Progenitor cell of endocrine pancreas (in vitro differentiated cells): Measurements from ENCODE around the gene TAAR6. TPM values are rescaled to one million over a fixed set of nuclear protein-coding genes. Genes with fewer than 3 reads are reported as not detected.
"Not testable (repeated sequence)": the region's sequence is repeated elsewhere in the genome, so short reads cannot be mapped to it uniquely, and the experiment has no call there.

Source experiments
- DNase-seq: peaks from one replicate; pipeline ENCODE4 v3.0.0; 2021; ENCODE audit warnings: low spot score; ENCODE audit not compliant: unreplicated experiment
- H3K27ac Mint-ChIP-seq: 2 replicates; pipeline ENCODE4 v1.8.0; 2021; ENCODE audit warnings: mild to moderate bottlenecking, moderate library complexity, mixed read lengths
- H3K27me3 Mint-ChIP-seq: 2 replicates; pipeline ENCODE4 v1.8.0; 2021; ENCODE audit warnings: mixed read lengths
- H3K36me3 Mint-ChIP-seq: 2 replicates; pipeline ENCODE4 v1.8.0; 2022; ENCODE audit warnings: mixed read lengths; ENCODE audit not compliant: insufficient read depth
- H3K4me1 Mint-ChIP-seq: 2 replicates; pipeline ENCODE4 v1.8.0; 2021; ENCODE audit warnings: low read depth, mixed read lengths
- H3K4me3 Mint-ChIP-seq: 2 replicates; pipeline ENCODE4 v1.8.0; 2021; ENCODE audit warnings: low read depth, mild to moderate bottlenecking, moderate library complexity, mixed read lengths
- H3K9me3 Mint-ChIP-seq: 2 replicates; pipeline ENCODE4 v1.8.0; 2021; ENCODE audit warnings: low read depth, mixed read lengths
- CTCF ChIP-seq: fragments of 200-600 bp; sonication (generic); IDR thresholded peaks from one replicate; pipeline ENCODE4 v1.5.0; 2021; ENCODE audit warnings: antibody characterized with exemption, mild to moderate bottlenecking; ENCODE audit not compliant: unreplicated experiment
- total RNA-seq: library from RNA; stranded (reverse); gene quantifications from 2 replicates; pipeline ENCODE4 v1.2.1, GENCODE V29; 2021

Gene TAAR6
- total RNA-seq, 1 donor from 2014 or later, result not detected

GRCh38 chr6:132589454-132589853 lies 19.3 kb downstream of the TAAR6 start, which contains the start of gene TAAR5:
Gene TAAR5, minus strand, starts transcription at chr6:132589741. Its CDS starts 55 bp downstream, at chr6:132589686.
- Mint-ChIP-seq H3K36me3 (no peaks in the 10 kb centered on the region), H3K4me3 (no peak within 1 kb of the TSS), H3K9me3 (no peaks in the 10 kb centered on the region), H3K27me3 (peaks cover 43% of the 10 kb centered on the region), H3K27ac (no peak within 1 kb of the TSS), H3K4me1 (no peaks in the 10 kb centered on the region)
- TF ChIP-seq CTCF, result no peak
- no peak for DNase-seq

- H3K9me3 Mint-ChIP-seq, result no peaks in the 10 kb centered on the region
- no peaks in the 10 kb centered on the region for H3K4me1 Mint-ChIP-seq
- H3K4me3 Mint-ChIP-seq, result no peak overlapping the region
- TF ChIP-seq CTCF, result no peak
- H3K27me3 Mint-ChIP-seq, result peaks cover 42% of the 10 kb centered on the region
- DNase-seq, result no peak
- no peaks in the 10 kb centered on the region for H3K36me3 Mint-ChIP-seq
- no peak overlapping the region for H3K27ac Mint-ChIP-seq
Observed at GRCh38 chr6:132590362-132590761, 20.2 kb downstream of the TAAR6 start.

GRCh38 chr6:132592855-132593254 lies 22.7 kb downstream of the TAAR6 start:
- Mint-ChIP-seq H3K27ac (no peak overlapping the region), H3K27me3 (peaks cover 36% of the 10 kb centered on the region), H3K4me1 (no peaks in the 10 kb centered on the region), H3K36me3 (no peaks in the 10 kb centered on the region), H3K9me3 (no peaks in the 10 kb centered on the region), H3K4me3 (no peak overlapping the region)
- no peak for DNase-seq
- TF ChIP-seq CTCF, result no peak

- Mint-ChIP-seq H3K4me3 (no peak overlapping the region), H3K4me1 (peaks cover 2% of the 10 kb centered on the region), H3K27ac (no peak overlapping the region), H3K9me3 (no peaks in the 10 kb centered on the region), H3K36me3 (no peaks in the 10 kb centered on the region), H3K27me3 (peaks cover 17% of the 10 kb centered on the region)
- TF ChIP-seq CTCF, result no peak
- DNase-seq, result no peak
Observed at GRCh38 chr6:132596201-132596600, 26.1 kb downstream of the TAAR6 start.

- Mint-ChIP-seq H3K9me3 (no peaks in the 10 kb centered on the region), H3K4me3 (no peak overlapping the region), H3K27me3 (peaks cover 3% of the 10 kb centered on the region), H3K4me1 (peaks cover 2% of the 10 kb centered on the region), H3K27ac (no peak overlapping the region), H3K36me3 (no peaks in the 10 kb centered on the region)
- peak; percentile 57 for TF ChIP-seq CTCF
- DNase-seq, result no peak
Observed at GRCh38 chr6:132598473-132598872, 28.4 kb downstream of the TAAR6 start.

GRCh38 chr6:132600900-132601299 lies 30.8 kb downstream of the TAAR6 start:
- not testable (repeated sequence) for H3K4me1 Mint-ChIP-seq, H3K9me3 Mint-ChIP-seq, H3K27me3 Mint-ChIP-seq

More at GRCh38 chr6:132600900-132601299, 30.8 kb downstream of the TAAR6 start:
- not testable (repeated sequence) for H3K27ac Mint-ChIP-seq, DNase-seq, H3K36me3 Mint-ChIP-seq, H3K4me3 Mint-ChIP-seq
